Dermis microvascular lymphatic vessel endothelial cell (primary cell): ENCODE measurements around the gene DICER1. TPM values are rescaled to one million over a fixed set of nuclear protein-coding genes. Genes with fewer than 3 reads are reported as not detected.
"Not testable (repeated sequence)": the region's sequence is repeated elsewhere in the genome, so short reads cannot be mapped to it uniquely, and the experiment has no call there.

Experiments
- DNase-seq, 2 donors: peaks; one replicate each; pipeline versions ENCODE4 v3.0.0 to v3.0.0-alpha.2; 2010; ENCODE audit warnings: low read depth in 2 of 2
- total RNA-seq: library from RNA; depleted of rRNA; stranded (reverse); fragments of >200 nt; gene quantifications from 2 replicates; pipeline ENCODE4 v1.2.1, GENCODE V29; 2014

DICER1 gene, protein sequence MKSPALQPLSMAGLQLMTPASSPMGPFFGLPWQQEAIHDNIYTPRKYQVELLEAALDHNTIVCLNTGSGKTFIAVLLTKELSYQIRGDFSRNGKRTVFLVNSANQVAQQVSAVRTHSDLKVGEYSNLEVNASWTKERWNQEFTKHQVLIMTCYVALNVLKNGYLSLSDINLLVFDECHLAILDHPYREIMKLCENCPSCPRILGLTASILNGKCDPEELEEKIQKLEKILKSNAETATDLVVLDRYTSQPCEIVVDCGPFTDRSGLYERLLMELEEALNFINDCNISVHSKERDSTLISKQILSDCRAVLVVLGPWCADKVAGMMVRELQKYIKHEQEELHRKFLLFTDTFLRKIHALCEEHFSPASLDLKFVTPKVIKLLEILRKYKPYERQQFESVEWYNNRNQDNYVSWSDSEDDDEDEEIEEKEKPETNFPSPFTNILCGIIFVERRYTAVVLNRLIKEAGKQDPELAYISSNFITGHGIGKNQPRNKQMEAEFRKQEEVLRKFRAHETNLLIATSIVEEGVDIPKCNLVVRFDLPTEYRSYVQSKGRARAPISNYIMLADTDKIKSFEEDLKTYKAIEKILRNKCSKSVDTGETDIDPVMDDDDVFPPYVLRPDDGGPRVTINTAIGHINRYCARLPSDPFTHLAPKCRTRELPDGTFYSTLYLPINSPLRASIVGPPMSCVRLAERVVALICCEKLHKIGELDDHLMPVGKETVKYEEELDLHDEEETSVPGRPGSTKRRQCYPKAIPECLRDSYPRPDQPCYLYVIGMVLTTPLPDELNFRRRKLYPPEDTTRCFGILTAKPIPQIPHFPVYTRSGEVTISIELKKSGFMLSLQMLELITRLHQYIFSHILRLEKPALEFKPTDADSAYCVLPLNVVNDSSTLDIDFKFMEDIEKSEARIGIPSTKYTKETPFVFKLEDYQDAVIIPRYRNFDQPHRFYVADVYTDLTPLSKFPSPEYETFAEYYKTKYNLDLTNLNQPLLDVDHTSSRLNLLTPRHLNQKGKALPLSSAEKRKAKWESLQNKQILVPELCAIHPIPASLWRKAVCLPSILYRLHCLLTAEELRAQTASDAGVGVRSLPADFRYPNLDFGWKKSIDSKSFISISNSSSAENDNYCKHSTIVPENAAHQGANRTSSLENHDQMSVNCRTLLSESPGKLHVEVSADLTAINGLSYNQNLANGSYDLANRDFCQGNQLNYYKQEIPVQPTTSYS (N-terminal part only)
- 24.8 and 27.8 TPM in 2 replicates for total RNA-seq

GRCh38 chr14:95157327-95158189, at the start of gene DICER1:
TSS of gene DICER1 (minus strand) at chr14:95157529. CDS start at chr14:95133458, 24,071 bp downstream.
- DNase-seq, result peak; percentile 81 to 96

DNA sequence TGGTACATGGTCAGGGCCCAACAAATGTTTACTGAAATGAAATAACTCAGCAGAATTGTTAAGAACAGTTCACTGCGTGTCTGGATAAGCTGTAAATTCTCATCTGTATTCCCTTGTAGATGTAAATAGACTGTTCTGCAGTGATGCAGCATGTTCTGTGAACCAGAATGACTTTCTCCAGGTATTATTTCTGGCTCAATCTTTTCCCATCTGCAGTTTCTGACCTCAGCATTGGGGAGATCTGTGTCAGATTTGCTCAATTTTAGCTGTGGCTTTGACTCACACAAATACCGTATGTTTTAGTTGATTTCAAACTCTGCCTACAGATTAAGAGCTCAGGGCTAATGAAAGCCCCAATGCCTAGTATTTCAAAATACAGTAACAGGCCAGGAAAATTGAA, 49.2 kb upstream of the DICER1 start:
- DNase-seq, result no peak

- DNase-seq, result no peak
Observed at GRCh38 chr14:95204705-95205104, 47.4 kb upstream of the DICER1 start.

- not testable (repeated sequence) for DNase-seq
Observed at GRCh38 chr14:95201745-95202144, 44.4 kb upstream of the DICER1 start.

GRCh38 chr14:95200404-95200803, 43.1 kb upstream of the DICER1 start:
- no peak for DNase-seq

- DNase-seq, result no peak
Observed at GRCh38 chr14:95199298-95199983, 42.1 kb upstream of the DICER1 start.

GRCh38 chr14:95198320-95198719, 41.0 kb upstream of the DICER1 start:
- DNase-seq, result no peak

GRCh38 chr14:95197551-95197950, 40.2 kb upstream of the DICER1 start:
- DNase-seq, result no peak

GRCh38 chr14:95196826-95197545, 39.7 kb upstream of the DICER1 start:
- DNase-seq, result no peak

- DNase-seq, result peak in 1 of 2 donors; percentile 39
Observed at GRCh38 chr14:95196268-95196667, 38.9 kb upstream of the DICER1 start.

GRCh38 chr14:95195031-95195430, 37.7 kb upstream of the DICER1 start:
- DNase-seq, result no peak

- no peak for DNase-seq
Observed at GRCh38 chr14:95193081-95193480, 35.8 kb upstream of the DICER1 start.

GRCh38 chr14:95192311-95192710, 35.0 kb upstream of the DICER1 start:
- DNase-seq, result no peak

DNA sequence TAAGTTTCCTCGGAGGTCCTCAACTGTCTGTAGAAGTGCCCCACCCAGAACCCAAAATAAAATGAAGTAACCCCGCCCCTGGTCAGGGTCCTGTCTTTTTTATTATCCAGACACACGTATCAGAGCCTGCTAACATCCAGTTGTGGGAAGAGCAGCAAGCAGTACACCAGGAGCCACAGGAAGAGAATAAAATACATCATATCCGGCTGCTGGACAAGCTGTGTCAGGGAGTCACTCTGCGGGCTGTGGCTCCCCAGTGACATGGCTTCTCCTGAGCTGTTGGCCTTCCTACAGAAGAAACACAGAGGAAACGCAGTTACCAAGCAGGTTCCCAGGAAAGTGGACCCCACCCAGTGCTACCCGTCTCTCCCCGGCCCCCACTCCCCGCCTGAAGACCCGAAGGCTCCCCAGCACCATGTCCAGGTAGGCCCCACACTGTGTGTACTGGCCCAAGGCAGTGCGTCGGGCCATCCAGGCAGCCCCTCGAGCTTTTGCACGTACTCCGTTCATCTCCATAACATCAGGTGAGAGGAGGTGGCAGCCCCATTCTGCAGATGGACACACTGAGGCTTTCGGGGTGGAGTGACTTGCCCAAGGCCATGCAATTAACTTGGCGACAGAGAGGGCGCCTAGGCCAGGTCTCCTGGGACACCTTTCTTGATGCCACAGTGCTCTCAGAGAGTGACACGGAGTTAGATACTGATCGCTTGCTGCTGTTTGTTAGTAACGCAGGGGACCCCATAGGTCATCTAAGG, 34.3 kb upstream of the DICER1 start:
- peak; percentile 26 to 37 for DNase-seq

- no peak for DNase-seq
Observed at GRCh38 chr14:95190857-95191256, 33.5 kb upstream of the DICER1 start.

- no peak for DNase-seq
Observed at GRCh38 chr14:95190346-95190840, 33.1 kb upstream of the DICER1 start.

DNA sequence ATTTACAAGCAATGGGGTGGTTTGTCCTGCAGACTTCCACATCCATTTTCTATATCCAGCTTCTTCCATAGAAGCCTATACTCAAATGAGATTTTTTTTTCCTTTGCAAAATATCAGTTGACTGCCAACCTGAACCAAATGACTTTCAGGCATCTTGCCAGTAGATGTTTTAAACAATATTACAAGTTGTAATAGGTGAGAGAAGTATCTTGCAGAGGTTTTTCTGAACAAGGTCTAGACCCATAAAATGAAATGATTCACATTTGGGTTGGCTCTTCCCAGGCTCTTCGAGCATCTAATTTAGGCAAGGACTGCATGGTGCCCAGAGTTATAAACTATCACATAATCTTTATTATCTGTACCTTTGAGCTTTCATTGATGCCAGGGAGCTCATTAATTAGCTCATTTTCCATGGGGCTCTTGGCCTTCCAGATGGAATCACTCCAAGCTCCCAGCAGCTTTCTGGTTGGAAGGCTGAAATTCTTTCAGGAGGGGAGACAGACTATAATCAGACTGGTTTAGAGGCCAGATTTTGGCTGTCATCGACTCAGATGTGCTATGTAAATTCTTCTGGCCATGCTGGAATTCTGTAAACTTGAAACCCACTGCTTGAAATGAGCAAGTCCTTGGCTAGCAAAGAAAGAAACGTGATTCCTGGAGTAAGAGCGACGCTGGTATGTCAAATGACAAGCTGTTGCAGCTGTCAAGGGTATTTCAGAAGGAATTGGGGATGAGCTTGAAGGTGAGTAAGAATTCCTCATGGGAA, 32.2 kb upstream of the DICER1 start:
- DNase-seq, result no peak

GRCh38 chr14:95188380-95188779, 31.1 kb upstream of the DICER1 start:
- DNase-seq, result no peak
